B cell (primary cell): ENCODE results near the gene EHF. TPM values are rescaled to one million over a fixed set of nuclear protein-coding genes. Genes with fewer than 3 reads are reported as not detected.

Source experiments
- ATAC-seq: fragments of 200-7000 bp; cut with Tn5 transposase; one replicate; pipeline ENCODE4 v1.10.0; 2021; ENCODE audit warnings: low read depth, mild to moderate bottlenecking, moderate number of reproducible peaks, moderate library complexity
- CTCF ChIA-PET: fragments of 350-600 bp; sonication (Branson Sonifier 250); formaldehyde crosslinking; loops from one replicate; lab custom pipeline; 2021; ENCODE audit warnings: antibody characterized with exemption, inconsistent platforms; lab: Charles Lee
- POLR2A ChIA-PET: fragments of 350-600 bp; sonication (Branson Sonifier 250); formaldehyde crosslinking; loops from one replicate; lab custom pipeline; 2021; ENCODE audit warnings: antibody characterized with exemption; lab: Charles Lee
- DNase-seq: peaks from one replicate; pipeline ENCODE4 v3.0.0; 2013
- H2AFZ ChIP-seq: 2 replicates; pipeline ENCODE4 v1.6.1; 2012; ENCODE audit warnings: mild to moderate bottlenecking, low read depth, low read length; ENCODE audit not compliant: insufficient read depth, poor library complexity, severe bottlenecking
- H3K27ac ChIP-seq, 2 donors: 1 replicate in 1 of 2; 2 replicates in 1 of 2; pipeline ENCODE4 v1.5.1; 2012 to 2013; ENCODE audit warnings: low read length in 2 of 2, mild to moderate bottlenecking in 2 of 2, moderate library complexity in 1 of 2
- H3K27me3 ChIP-seq, 4 experiments: fragments of 200-600 bp in 1 of 4; sonication (generic) in 1 of 4; replicated peaks in 1 of 4; 1 replicate in 2 of 4; 2 replicates in 2 of 4; pipeline versions ENCODE4 v1.6.1 to v1.7.0; 2013 to 2016; ENCODE audit warnings: low read length in 3 of 4, mild to moderate bottlenecking in 2 of 4, mixed read lengths in 1 of 4, moderate library complexity in 1 of 4; ENCODE audit not compliant: insufficient read depth in 4 of 4, control insufficient read depth in 3 of 4; ENCODE audit errors: control extremely low read depth in 1 of 4
- H3K36me3 ChIP-seq, 2 experiments: replicated peaks in 1 of 2; 1 replicate in 1 of 2; 2 replicates in 1 of 2; pipeline versions ENCODE4 v1.6.1 to v1.7.1; 2013; ENCODE audit warnings: low read length in 1 of 2; ENCODE audit not compliant: insufficient read depth in 2 of 2, control insufficient read depth in 1 of 2; ENCODE audit errors: control extremely low read depth in 1 of 2, extremely low read depth in 1 of 2
- H3K4me1 ChIP-seq, 2 donors: fragments of 200-600 bp in 1 of 2; sonication (generic) in 1 of 2; 1 replicate in 1 of 2; 2 replicates in 1 of 2; pipeline versions ENCODE4 v1.5.1 to v1.6.1; 2013 to 2017; ENCODE audit warnings: low read length in 2 of 2; ENCODE audit not compliant: control insufficient read depth in 2 of 2, insufficient read depth in 2 of 2
- H3K4me2 ChIP-seq: replicated peaks from 2 replicates; pipeline ENCODE3; 2012; ENCODE audit warnings: mild to moderate bottlenecking, low read depth, low read length; ENCODE audit not compliant: poor library complexity, severe bottlenecking
- H3K4me3 ChIP-seq, 5 experiments: fragments of 200-600 bp in 1 of 5; sonication (generic) in 1 of 5; 1 replicate in 3 of 5; 2 replicates in 2 of 5; pipeline versions ENCODE4 v1.5.1 to v1.7.0; 2011 to 2016; ENCODE audit warnings: low read length in 4 of 5, mild to moderate bottlenecking in 4 of 5, low read depth in 2 of 5, control low read depth in 1 of 5, moderate library complexity in 1 of 5; ENCODE audit not compliant: insufficient read depth in 1 of 5; ENCODE audit errors: control extremely low read depth in 1 of 5, extremely low read depth in 1 of 5
- H3K79me2 ChIP-seq: fragments of 200-600 bp; sonication (generic); one replicate; pipeline ENCODE4 v1.6.0; 2016; ENCODE audit warnings: low read length; ENCODE audit not compliant: control insufficient read depth, insufficient read depth
- H3K9ac ChIP-seq: fragments of 200-600 bp; sonication (generic); 2 replicates; pipeline ENCODE4 v1.6.1; 2017; ENCODE audit warnings: mild to moderate bottlenecking, low read length, moderate library complexity
- H3K9me3 ChIP-seq, 3 donors: one replicate each; pipeline versions ENCODE4 v1.6.1 to v1.7.1; 2013; ENCODE audit warnings: low read length in 2 of 3; ENCODE audit not compliant: control insufficient read depth in 2 of 3, insufficient read depth in 1 of 3; ENCODE audit errors: control extremely low read depth in 1 of 3
- H4K20me1 ChIP-seq: 2 replicates; pipeline ENCODE4 v1.6.0; 2012; ENCODE audit warnings: mild to moderate bottlenecking, low read length; ENCODE audit not compliant: insufficient read depth, control insufficient read depth, poor library complexity, severe bottlenecking
- H3K27ac Mint-ChIP-seq: one replicate; pipeline ENCODE4 v1.8.0; 2021; ENCODE audit warnings: mixed read lengths
- H3K27me3 Mint-ChIP-seq: one replicate; pipeline ENCODE4 v1.8.0; 2021; ENCODE audit warnings: mixed read lengths
- H3K4me1 Mint-ChIP-seq: one replicate; pipeline ENCODE4 v1.8.0; 2021; ENCODE audit warnings: mixed read lengths
- H3K4me3 Mint-ChIP-seq: one replicate; pipeline ENCODE4 v1.8.0; 2021; ENCODE audit warnings: mixed read lengths
- H3K9me3 Mint-ChIP-seq: one replicate; pipeline ENCODE4 v1.8.0; 2022; ENCODE audit warnings: mixed read lengths; ENCODE audit not compliant: insufficient read depth
- CTCF ChIP-seq: fragments of 200-600 bp; IDR thresholded peaks from one replicate; pipeline ENCODE4 v1.8.0; 2022; ENCODE audit warnings: antibody characterized with exemption, mild to moderate bottlenecking
- EZH2 ChIP-seq: IDR thresholded peaks from 2 replicates; pipeline ENCODE4 v1.6.1; 2012; ENCODE audit warnings: borderline replicate concordance, low read depth, mild to moderate bottlenecking, moderate library complexity, low read length; ENCODE audit not compliant: insufficient read depth, poor library complexity, severe bottlenecking
- WGBS: methylation state at CpG from one replicate; pipeline ENCODE4 v1.1.5; 2013; ENCODE audit warnings: missing lambda C conversion rate; ENCODE audit not compliant: insufficient coverage; 5-methylcytosine and 5-hydroxymethylcytosine counted together
- intact Hi-C: fragments of 100-400 bp; cut with micrococcal nuclease; formaldehyde crosslinking; loops from one replicate; pipeline ENCODE4 v1.10.0; 2022
- polyA plus RNA-seq: library from polyadenylated mRNA; depleted of rRNA; stranded (reverse); fragments of >200 nt; gene quantifications from 2 replicates; pipeline ENCODE4 v1.2.3, GENCODE V29; 2012
- total RNA-seq, 2 donors: library from RNA; stranded (reverse); fragments of 120-200 nt in 1 of 2; gene quantifications; 1 replicate in 1 of 2; 2 replicates in 1 of 2; pipeline versions ENCODE4 v1.2.3 to v1.2.4, GENCODE V29; 2013 to 2022

EHF gene
- total and polyA plus RNA-seq, 2 donors (not counting 1 experiment from before 2014, with no cell fraction given): not detected

GRCh38 chr11:34586488-34587281 lies 34.2 kb upstream of the EHF start:
- Histone ChIP-seq H3K79me2 (no peaks in the 10 kb centered on the region), H3K9ac (no peak overlapping the region), H3K9me3 (no peaks in the 10 kb centered on the region), H3K27ac (no peak overlapping the region), H3K36me3 (no peaks in the 10 kb centered on the region), H3K4me2 (no peak overlapping the region), H3K4me3 (no peak overlapping the region), H2AFZ (no peak overlapping the region), H4K20me1 (no peaks in the 10 kb centered on the region), H3K27me3 (no peaks in the 10 kb centered on the region), H3K4me1 (peaks cover 12 to 16% of the 10 kb centered on the region in 2 donors)
- Mint-ChIP-seq H3K4me3 (no peak overlapping the region), H3K4me1 (peaks cover 23% of the 10 kb centered on the region), H3K27ac (no peak overlapping the region), H3K9me3 (no peaks in the 10 kb centered on the region), H3K27me3 (no peaks in the 10 kb centered on the region)
- ATAC-seq (no peak), DNase-seq (peak; percentile 10)
- ChIA-PET POLR2A (no interaction called here), CTCF (interaction anchor here (0.6 to 3.6 kb wide), 51 partner anchors 8 to 918 kb away, joined by 3 to 45 read pairs (median 5); partner anchors contain the start of genes APIP, EHF, ELF5 and PDHX)
- intact Hi-C loops: loop anchor here (1.0 to 5.0 kb wide), 3 partner anchors 66 to 806 kb away; no protein-coding TSS in a partner anchor
- TF ChIP-seq CTCF (peak; percentile 5), EZH2 (no peak)
- 85% methylated on average over 8 of the region's 12 CpGs for WGBS

- TF ChIP-seq CTCF (no peak), EZH2 (no peak)
- no peak overlapping the region for H3K9ac ChIP-seq
- H3K27ac ChIP-seq: no peak overlapping the region
- Mint-ChIP-seq H3K4me1 (peaks cover 23% of the 10 kb centered on the region), H3K27me3 (peaks cover 2% of the 10 kb centered on the region), H3K4me3 (no peak overlapping the region), H3K27ac (no peak overlapping the region), H3K9me3 (no peaks in the 10 kb centered on the region)
- H3K27me3 ChIP-seq: peaks cover 0 to under 1% (median 0%) of the 10 kb centered on the region in 4 experiments
- intact Hi-C loops: loop anchor here (5.0 kb wide), 1 partner anchor 65 kb away; no protein-coding TSS in a partner anchor
- no peaks in the 10 kb centered on the region for H3K79me2 ChIP-seq
- ATAC-seq (no peak), DNase-seq (no peak)
- 94% methylated on average over 3 of the region's 5 CpGs for WGBS
- no peaks in the 10 kb centered on the region for H3K36me3 ChIP-seq
- no peak overlapping the region for H2AFZ ChIP-seq
- H3K4me3 ChIP-seq: no peak overlapping the region
- H3K9me3 ChIP-seq: no peaks in the 10 kb centered on the region
- H4K20me1 ChIP-seq: no peaks in the 10 kb centered on the region
- H3K4me2 ChIP-seq: no peak overlapping the region
- ChIA-PET POLR2A (no interaction called here), CTCF (interaction anchor here (0.6 to 3.6 kb wide), 27 partner anchors 8 to 917 kb away, joined by 3 to 45 read pairs (median 4); partner anchors contain the start of genes APIP, ELF5 and PDHX)
- peaks cover 12 to 16% of the 10 kb centered on the region in 2 donors for H3K4me1 ChIP-seq
Observed at GRCh38 chr11:34587282-34587677, 33.6 kb upstream of the EHF start.
